Measurements from ENCODE around the gene KCMF1.

The KCMF1 gene

GRCh38 chr2:84939426-84940087 lies 31.4 kb upstream of the KCMF1 start:
- Histone ChIP-seq H3K4me3 (ENCODE audit: low read depth, low read length) (no peak overlapping the region), H3K36me3 (ENCODE audit: control insufficient read depth in 2 of 2, insufficient read depth in 1 of 2, low read length in 2 of 2) (no peaks in the 10 kb centered on the region), H3K27ac (ENCODE audit: extremely low read depth, low read depth, low read length) (no peak overlapping the region)

GRCh38 chr2:84940088-84940470 lies 30.9 kb upstream of the KCMF1 start:
- Histone ChIP-seq H3K4me3 (ENCODE audit: low read depth, low read length) (no peak overlapping the region), H3K36me3 (ENCODE audit: control insufficient read depth in 2 of 2, insufficient read depth in 1 of 2, low read length in 2 of 2) (no peaks in the 10 kb centered on the region), H3K9me3 (ENCODE audit: control insufficient read depth, insufficient read depth, low read depth, low read length) (no peaks in the 10 kb centered on the region), H3K27ac (ENCODE audit: extremely low read depth, low read depth, low read length) (no peak overlapping the region), H3K4me1 (ENCODE audit: control insufficient read depth, insufficient read depth, low read length) (no peaks in the 10 kb centered on the region)
- no peak for TF ChIP-seq BCL11A (tag by site-specific recombination; IDR thresholded peaks at IDR 0.05; ENCODE audit: low read depth)
- TF ChIP-seq GLI2 (tag by site-specific recombination; IDR thresholded peaks at IDR 0.05; ENCODE audit: borderline replicate concordance, low read depth), result no peak
- TF ChIP-seq ZBTB49 (tag by site-specific recombination; IDR thresholded peaks at IDR 0.05; ENCODE audit: low read depth), result no peak
- no peak for TF ChIP-seq RBAK (tag by site-specific recombination; IDR thresholded peaks at IDR 0.05)
- no peak for TF ChIP-seq YY2 (tag by site-specific recombination; IDR thresholded peaks at IDR 0.05)
- TF ChIP-seq SETDB1 (IDR thresholded peaks at IDR 0.05; ENCODE audit: insufficient read length, low read length), result no peak
- no peak for TF ChIP-seq ZNF701 (tag by site-specific recombination; IDR thresholded peaks at IDR 0.05)
- no peak for TF ChIP-seq ZNF354C (tag by site-specific recombination; IDR thresholded peaks at IDR 0.05; ENCODE audit: borderline replicate concordance, low read depth)
- TF ChIP-seq TCF7L2 (IDR thresholded peaks at IDR 0.05; ENCODE audit: borderline replicate concordance, low read depth, low read length), result no peak
- TF ChIP-seq, protein P1, sequence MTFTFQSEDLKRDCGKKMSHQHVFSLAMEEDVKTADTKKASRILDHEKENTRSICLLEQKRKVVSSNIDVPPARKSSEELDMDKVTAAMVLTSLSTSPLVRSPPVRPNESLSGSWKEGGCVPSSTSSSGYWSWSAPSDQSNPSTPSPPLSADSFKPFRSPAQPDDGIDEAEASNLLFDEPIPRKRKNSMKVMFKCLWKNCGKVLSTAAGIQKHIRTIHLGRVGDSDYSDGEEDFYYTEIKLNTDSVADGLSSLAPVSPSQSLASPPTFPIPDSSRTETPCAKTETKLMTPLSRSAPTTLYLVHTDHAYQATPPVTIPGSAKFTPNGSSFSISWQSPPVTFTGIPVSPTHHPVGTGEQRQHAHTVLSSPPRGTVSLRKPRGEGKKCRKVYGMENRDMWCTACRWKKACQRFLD (tag by site-specific recombination; IDR thresholded peaks at IDR 0.05), result no peak
- no peak for TF ChIP-seq ZNF561 (tag by site-specific recombination; IDR thresholded peaks at IDR 0.05; ENCODE audit: borderline replicate concordance)
- no peak for TF ChIP-seq ZNF18 (tag by site-specific recombination; IDR thresholded peaks at IDR 0.05)
- CTCF ChIA-PET, result interaction anchor here (0.6 to 3.4 kb wide), 6 partner anchors 10 to 360 kb away, joined by 3 to 27 read pairs (median 4); no protein-coding TSS in a partner anchor
- POLR2A ChIA-PET, result interaction anchor here (0.5 to 1.7 kb wide), 2 partner anchors 19 to 28 kb away, joined by 7 read pairs; no protein-coding TSS in a partner anchor

More at GRCh38 chr2:84939426-84940087, 31.4 kb upstream of the KCMF1 start:
- TF ChIP-seq ZNF266 (tag by site-specific recombination; IDR thresholded peaks at IDR 0.05; ENCODE audit: low read depth) (no peak), ATF2 (tag by site-specific recombination; IDR thresholded peaks at IDR 0.05; ENCODE audit: low read depth) (no peak), ZNF341 (tag by site-specific recombination; IDR thresholded peaks at IDR 0.05; ENCODE audit: low read depth) (0 out of 2 replicates have a peak, but pooled peaks have one; percentile 22)
- H3K4me1 ChIP-seq (ENCODE audit: control insufficient read depth, insufficient read depth, low read length), result no peaks in the 10 kb centered on the region
- ChIA-PET CTCF (interaction anchor here (0.6 to 3.4 kb wide), 5 partner anchors 9 to 360 kb away, joined by 3 to 27 read pairs (median 4); no protein-coding TSS in a partner anchor), POLR2A (interaction anchor here (0.5 to 1.7 kb wide), 2 partner anchors 19 to 27 kb away, joined by 7 read pairs; no protein-coding TSS in a partner anchor)
- no peaks in the 10 kb centered on the region for H3K9me3 ChIP-seq (ENCODE audit: control insufficient read depth, insufficient read depth, low read depth, low read length)
